SK-N-SH (cell line): Measurements from ENCODE around the gene ETV6. TPM values are rescaled to one million over a fixed set of nuclear protein-coding genes. Genes with fewer than 3 reads are reported as not detected.

Source experiments
- CTCF ChIA-PET: fragments of 300-600, 350-600 bp; formaldehyde crosslinking; extraction: SDS; loops from one replicate; lab custom pipeline; 2021; lab: Yijun Ruan, JAX
- POLR2A ChIA-PET: fragments of 350-600 bp; sonication (Branson Sonifier 250); formaldehyde crosslinking; extraction: SDS; loops from one replicate; lab custom pipeline; 2020; ENCODE audit warnings: antibody characterized with exemption, inconsistent platforms; lab: Yijun Ruan, JAX
- DNase-seq: peaks from one replicate; pipeline ENCODE4 v3.0.0; 2012
- H2AFZ ChIP-seq: fragments of 200-600 bp; sonication (generic); 2 replicates; pipeline ENCODE4 v1.8.1; 2016; ENCODE audit warnings: antibody characterized with exemption, mild to moderate bottlenecking, low read depth
- H3F3A ChIP-seq: fragments of 200-600 bp; sonication (generic); replicated peaks from 2 replicates; pipeline ENCODE3; 2016; ENCODE audit warnings: antibody characterized with exemption, mild to moderate bottlenecking; ENCODE audit not compliant: insufficient read depth
- H3K27ac ChIP-seq, 2 experiments: fragments of 200-500 bp in 1 of 2; fragments of 200-600 bp in 1 of 2; sonication (Bioruptor generic) in 1 of 2; sonication (generic), shearing (Covaris generic) in 1 of 2; 2 replicates each; pipeline versions ENCODE4 v1.5.1 to v1.6.1; 2014 to 2016; ENCODE audit warnings: low read depth in 2 of 2, inconsistent platforms in 1 of 2, low read length in 1 of 2, mild to moderate bottlenecking in 1 of 2, mixed read lengths in 1 of 2
- H3K27me3 ChIP-seq: fragments of 200-600 bp; sonication (generic), shearing (Covaris generic); 2 replicates; pipeline ENCODE4 v1.6.1; 2016; ENCODE audit warnings: mixed run types; ENCODE audit not compliant: insufficient read depth
- H3K36me3 ChIP-seq, 2 experiments: fragments of 200-500 bp in 1 of 2; fragments of 200-600 bp in 1 of 2; sonication (Bioruptor generic) in 1 of 2; sonication (generic) in 1 of 2; replicated peaks in 1 of 2; 2 replicates each; pipeline versions ENCODE3 to v1.5.1; 2014 to 2016; ENCODE audit warnings: low read length in 1 of 2, mild to moderate bottlenecking in 1 of 2; ENCODE audit not compliant: insufficient read depth in 2 of 2, control insufficient read depth in 1 of 2
- H3K4me1 ChIP-seq, 2 experiments: fragments of 200-500 bp in 1 of 2; fragments of 200-600 bp in 1 of 2; sonication (Bioruptor generic) in 1 of 2; sonication (generic), shearing (Covaris generic) in 1 of 2; 2 replicates each; pipeline versions ENCODE4 v1.5.1 to v1.6.1; 2014 to 2016; ENCODE audit warnings: low read depth in 1 of 2, low read length in 1 of 2, mixed run types in 1 of 2; ENCODE audit not compliant: insufficient read depth in 2 of 2, control insufficient read depth in 1 of 2
- H3K4me2 ChIP-seq: fragments of 200-600 bp; sonication (generic), shearing (Covaris generic); 2 replicates; pipeline ENCODE4 v1.6.1; 2017; ENCODE audit warnings: mixed run types
- H3K4me3 ChIP-seq, 2 experiments: fragments of 200-500 bp in 1 of 2; fragments of 200-600 bp in 1 of 2; sonication (Bioruptor generic) in 1 of 2; sonication (generic), shearing (Covaris generic) in 1 of 2; 2 replicates each; pipeline versions ENCODE4 v1.5.1 to v1.8.1; 2014 to 2016; ENCODE audit warnings: low read depth in 2 of 2, inconsistent platforms in 1 of 2, low read length in 1 of 2, mild to moderate bottlenecking in 1 of 2, mixed read lengths in 1 of 2, moderate library complexity in 1 of 2
- H3K79me2 ChIP-seq: fragments of 200-600 bp; sonication (generic); 2 replicates; pipeline ENCODE4 v1.8.1; 2017; ENCODE audit warnings: mild to moderate bottlenecking; ENCODE audit not compliant: insufficient read depth
- H3K9ac ChIP-seq: fragments of 200-600 bp; sonication (generic); 2 replicates; pipeline ENCODE4 v1.6.1; 2017; ENCODE audit warnings: mixed run types
- H3K9me2 ChIP-seq: fragments of 200-600 bp; sonication (generic); 2 replicates; pipeline ENCODE4 v1.6.1; 2017; ENCODE audit warnings: mixed run types
- H3K9me3 ChIP-seq: fragments of 200-600 bp; sonication (generic); 2 replicates; pipeline ENCODE4 v1.6.1; 2017; ENCODE audit warnings: mixed run types, mild to moderate bottlenecking, moderate library complexity
- H4K20me1 ChIP-seq: fragments of 200-600 bp; sonication (generic); 2 replicates; pipeline ENCODE4 v1.6.1; 2017; ENCODE audit warnings: mild to moderate bottlenecking, mixed run types; ENCODE audit not compliant: insufficient read depth
- GATA2 ChIP-seq: sonication (generic); formaldehyde crosslinking; IDR thresholded peaks from 2 replicates; pipeline ENCODE4 v1.5.0; 2020; ENCODE audit warnings: mild to moderate bottlenecking, missing genetic modification reagents
- IRF3 ChIP-seq: fragments of 150-350 bp; IDR thresholded peaks from 2 replicates; pipeline ENCODE4 v1.6.1; 2016; ENCODE audit warnings: mild to moderate bottlenecking, low read depth, low read length
- MXI1 ChIP-seq: IDR thresholded peaks from 2 replicates; pipeline ENCODE4 v1.6.1; 2012; ENCODE audit warnings: mild to moderate bottlenecking, low read depth, low read length, improper control_type of control experiment
- NRF1 ChIP-seq: IDR thresholded peaks from 2 replicates; pipeline ENCODE4 v1.6.1; 2012; ENCODE audit warnings: low read depth, mild to moderate bottlenecking, low read length
- POLR2AphosphoS5 ChIP-seq: IDR thresholded peaks from 2 replicates; pipeline ENCODE4 v1.6.1; 2012; ENCODE audit warnings: low read depth, low read length
- RAD21 ChIP-seq: IDR thresholded peaks from 2 replicates; pipeline ENCODE4 v1.6.1; 2012; ENCODE audit warnings: mild to moderate bottlenecking, low read length
- REST ChIP-seq: IDR thresholded peaks from 2 replicates; pipeline ENCODE4 v1.6.1; 2012; ENCODE audit warnings: mild to moderate bottlenecking, low read depth, low read length, moderate library complexity
- TCF12 ChIP-seq: IDR thresholded peaks from 2 replicates; pipeline ENCODE4 v1.4.0; 2012
- WGBS: methylation state at CpG from one replicate; pipeline ENCODE4 v1.1.6; 2017; ENCODE audit warnings: low lambda C conversion rate; 5-methylcytosine and 5-hydroxymethylcytosine counted together
- polyA plus RNA-seq, 3 experiments: library from polyadenylated mRNA; depleted of rRNA; stranded (reverse); fragments of >200 nt; gene quantifications; 2 replicates each; pipeline ENCODE4 v1.2.3, GENCODE V29; 2012

Gene ETV6
- polyA plus RNA-seq, 1 of the 3 experiments (the other 2 are of a cell fraction) = 4.0 TPM

GRCh38 chr12:11752403-11753149 lies 103.1 kb downstream of the ETV6 start:
- CTCF ChIA-PET = no interaction called here
- peaks cover 47% of the 10 kb centered on the region for H3K79me2 ChIP-seq

More at GRCh38 chr12:11752403-11753149, 103.1 kb downstream of the ETV6 start:
- WGBS = 93% methylated on average over 21 of the region's 21 CpGs
- Histone ChIP-seq H3K27me3 (no peaks in the 10 kb centered on the region), H3K4me3 (no peak overlapping the region), H4K20me1 (no peaks in the 10 kb centered on the region; the same call in 1 of the 2 replicates), H3F3A (no peaks in the 10 kb centered on the region), H3K4me2 (no peak overlapping the region), H3K9me2 (no peaks in the 10 kb centered on the region), H3K27ac (no peak overlapping the region), H3K9ac (no peak overlapping the region), H3K4me1 (peaks cover 3 to 18% of the 10 kb centered on the region in 2 experiments; a peak in 2 of 4 replicates), H2AFZ (no peak overlapping the region), H3K9me3 (no peaks in the 10 kb centered on the region), H3K36me3 (peaks cover 17 to 18% of the 10 kb centered on the region in 2 experiments)
- no peak for DNase-seq
- TF ChIP-seq REST (no peak), GATA2 (CRISPR knock-in tag) (no peak), IRF3 (no peak), POLR2AphosphoS5 (no peak), TCF12 (no peak), NRF1 (no peak), RAD21 (no peak), MXI1 (no peak)
- POLR2A ChIA-PET = no interaction called here
